ENCODE results near the gene AKR1C2.
"Not testable (repeated sequence)": the region's sequence is repeated elsewhere in the genome, so short reads cannot be mapped to it uniquely, and the experiment has no call there.

Gene AKR1C2

GRCh38 chr10:4944841-4945240 lies 58.8 kb downstream of the AKR1C2 start:
- no peaks in the 10 kb centered on the region for H4K20me1 ChIP-seq (ENCODE audit: control insufficient read depth, insufficient read depth, low read depth, low read length)
- TF ChIP-seq CTCF (IDR thresholded peaks at IDR 0.05; ENCODE audit: low read depth, low read length, poor library complexity, severe bottlenecking) (no peak), EZH2phosphoT487 (IDR thresholded peaks at IDR 0.05; ENCODE audit: borderline replicate concordance, low read length) (no peak)
- no peaks in the 10 kb centered on the region for H3K79me2 ChIP-seq (ENCODE audit: control insufficient read depth, low read length)
- no peak overlapping the region for H3K4me2 ChIP-seq (ENCODE audit: low read length)
- no peaks in the 10 kb centered on the region for H3K9me3 ChIP-seq (ENCODE audit: control insufficient read depth, insufficient read depth, low read length)
- H3F3A ChIP-seq (ENCODE audit: control insufficient read depth, insufficient read depth): no peaks in the 10 kb centered on the region
- H3K4me1 ChIP-seq (ENCODE audit: control insufficient read depth, low read length): no peaks in the 10 kb centered on the region
- no peaks in the 10 kb centered on the region for H3K9me2 ChIP-seq (replicated peaks; ENCODE audit: control insufficient read depth, low read length)
- H3K36me3 ChIP-seq (ENCODE audit: control insufficient read depth, low read length): no peaks in the 10 kb centered on the region
- no peaks in the 10 kb centered on the region for H3K27me3 ChIP-seq (ENCODE audit: control insufficient read depth, low read length)
- no peak overlapping the region for H3K27ac ChIP-seq (ENCODE audit: low read depth, low read length)
- H3K4me3 ChIP-seq (ENCODE audit: low read length): no peak overlapping the region

GRCh38 chr10:4943821-4944220 lies 59.8 kb downstream of the AKR1C2 start:
- H3F3A ChIP-seq (ENCODE audit: control insufficient read depth, insufficient read depth): no peaks in the 10 kb centered on the region
- no peaks in the 10 kb centered on the region for H3K9me2 ChIP-seq (replicated peaks; ENCODE audit: control insufficient read depth, low read length)
- H3K4me1 ChIP-seq (ENCODE audit: control insufficient read depth, low read length): no peaks in the 10 kb centered on the region
- no peak overlapping the region for H3K4me2 ChIP-seq (ENCODE audit: low read length)
- H3K36me3 ChIP-seq (ENCODE audit: control insufficient read depth, low read length): no peaks in the 10 kb centered on the region
- TF ChIP-seq EZH2phosphoT487 (IDR thresholded peaks at IDR 0.05; ENCODE audit: borderline replicate concordance, low read length): no peak
- TF ChIP-seq CTCF (IDR thresholded peaks at IDR 0.05; ENCODE audit: low read depth, low read length, poor library complexity, severe bottlenecking): no peak
- H3K9me3 ChIP-seq (ENCODE audit: control insufficient read depth, insufficient read depth, low read length): no peaks in the 10 kb centered on the region
- no peaks in the 10 kb centered on the region for H3K79me2 ChIP-seq (ENCODE audit: control insufficient read depth, low read length)
- no peaks in the 10 kb centered on the region for H4K20me1 ChIP-seq (ENCODE audit: control insufficient read depth, insufficient read depth, low read depth, low read length)
- H3K4me3 ChIP-seq (ENCODE audit: low read length): no peak overlapping the region
- no peak overlapping the region for H3K27ac ChIP-seq (ENCODE audit: low read depth, low read length)
- no peaks in the 10 kb centered on the region for H3K27me3 ChIP-seq (ENCODE audit: control insufficient read depth, low read length)

- not testable (repeated sequence) for H3K4me3 ChIP-seq (ENCODE audit: low read length); H3K9me3 ChIP-seq (ENCODE audit: control insufficient read depth, insufficient read depth, low read length); H3K27me3 ChIP-seq (ENCODE audit: control insufficient read depth, low read length); H3K36me3 ChIP-seq (ENCODE audit: control insufficient read depth, low read length); H3K79me2 ChIP-seq (ENCODE audit: control insufficient read depth, low read length); H3K27ac ChIP-seq (ENCODE audit: low read depth, low read length); H3K4me2 ChIP-seq (ENCODE audit: low read length); H4K20me1 ChIP-seq (ENCODE audit: control insufficient read depth, insufficient read depth, low read depth, low read length); H3K9me2 ChIP-seq (replicated peaks; ENCODE audit: control insufficient read depth, low read length); H3K4me1 ChIP-seq (ENCODE audit: control insufficient read depth, low read length); H3F3A ChIP-seq (ENCODE audit: control insufficient read depth, insufficient read depth)
Observed at GRCh38 chr10:4943416-4943815, 60.2 kb downstream of the AKR1C2 start.

GRCh38 chr10:4942931-4943330 lies 60.7 kb downstream of the AKR1C2 start:
- H3K36me3 ChIP-seq (ENCODE audit: control insufficient read depth, low read length); H4K20me1 ChIP-seq (ENCODE audit: control insufficient read depth, insufficient read depth, low read depth, low read length); H3K4me1 ChIP-seq (ENCODE audit: control insufficient read depth, low read length); H3K4me3 ChIP-seq (ENCODE audit: low read length); H3K79me2 ChIP-seq (ENCODE audit: control insufficient read depth, low read length); H3F3A ChIP-seq (ENCODE audit: control insufficient read depth, insufficient read depth); H3K4me2 ChIP-seq (ENCODE audit: low read length); H3K9me3 ChIP-seq (ENCODE audit: control insufficient read depth, insufficient read depth, low read length); H3K27ac ChIP-seq (ENCODE audit: low read depth, low read length); H3K9me2 ChIP-seq (replicated peaks; ENCODE audit: control insufficient read depth, low read length); H3K27me3 ChIP-seq (ENCODE audit: control insufficient read depth, low read length): not testable (repeated sequence)

Measured in DOHH2 (cell line).